Endothelial cell (in vitro differentiated cells): ENCODE results near the gene CPLANE2. TPM values are rescaled to one million over a fixed set of nuclear protein-coding genes. Genes with fewer than 3 reads are reported as not detected.

Experiments
- DNase-seq: peaks from one replicate; pipeline ENCODE4 v3.0.0; 2021; ENCODE audit warnings: low spot score
- H3K27ac Mint-ChIP-seq: one replicate; pipeline ENCODE4 v1.8.0; 2021; ENCODE audit warnings: mixed read lengths, inconsistent platforms; ENCODE audit not compliant: unreplicated experiment
- H3K27me3 Mint-ChIP-seq: one replicate; pipeline ENCODE4 v1.8.0; 2021; ENCODE audit warnings: mild to moderate bottlenecking, moderate library complexity, mixed read lengths, inconsistent platforms; ENCODE audit not compliant: unreplicated experiment
- H3K36me3 Mint-ChIP-seq: one replicate; pipeline ENCODE4 v1.8.0; 2021; ENCODE audit warnings: mild to moderate bottlenecking, low read depth, mixed read lengths, inconsistent platforms; ENCODE audit not compliant: unreplicated experiment
- H3K4me1 Mint-ChIP-seq: one replicate; pipeline ENCODE4 v1.8.0; 2021; ENCODE audit warnings: mild to moderate bottlenecking, mixed read lengths, inconsistent platforms; ENCODE audit not compliant: unreplicated experiment
- H3K4me3 Mint-ChIP-seq: one replicate; pipeline ENCODE4 v1.8.0; 2021; ENCODE audit warnings: mild to moderate bottlenecking, mixed read lengths, inconsistent platforms; ENCODE audit not compliant: unreplicated experiment
- H3K9me3 Mint-ChIP-seq: one replicate; pipeline ENCODE4 v1.8.0; 2021; ENCODE audit warnings: mixed read lengths, inconsistent platforms; ENCODE audit not compliant: unreplicated experiment
- total RNA-seq: library from RNA; stranded (reverse); fragmentation: NEBNext Ultra II Directional; extraction: Animal tissue kit (Norgen Biotek cat#: 25700); gene quantifications from one replicate; pipeline ENCODE4 v1.2.1, GENCODE V29; 2021; ENCODE audit not compliant: unreplicated experiment
- TF ChIP-seq, protein P1 (sequence below): fragments of 200-600 bp; sonication (generic); IDR thresholded peaks from one replicate; pipeline ENCODE4 v1.5.0; 2021; ENCODE audit warnings: antibody characterized with exemption; ENCODE audit not compliant: unreplicated experiment

CPLANE2 gene
- total RNA-seq, 1 donor from 2014 or later = 3.6 TPM

DNA sequence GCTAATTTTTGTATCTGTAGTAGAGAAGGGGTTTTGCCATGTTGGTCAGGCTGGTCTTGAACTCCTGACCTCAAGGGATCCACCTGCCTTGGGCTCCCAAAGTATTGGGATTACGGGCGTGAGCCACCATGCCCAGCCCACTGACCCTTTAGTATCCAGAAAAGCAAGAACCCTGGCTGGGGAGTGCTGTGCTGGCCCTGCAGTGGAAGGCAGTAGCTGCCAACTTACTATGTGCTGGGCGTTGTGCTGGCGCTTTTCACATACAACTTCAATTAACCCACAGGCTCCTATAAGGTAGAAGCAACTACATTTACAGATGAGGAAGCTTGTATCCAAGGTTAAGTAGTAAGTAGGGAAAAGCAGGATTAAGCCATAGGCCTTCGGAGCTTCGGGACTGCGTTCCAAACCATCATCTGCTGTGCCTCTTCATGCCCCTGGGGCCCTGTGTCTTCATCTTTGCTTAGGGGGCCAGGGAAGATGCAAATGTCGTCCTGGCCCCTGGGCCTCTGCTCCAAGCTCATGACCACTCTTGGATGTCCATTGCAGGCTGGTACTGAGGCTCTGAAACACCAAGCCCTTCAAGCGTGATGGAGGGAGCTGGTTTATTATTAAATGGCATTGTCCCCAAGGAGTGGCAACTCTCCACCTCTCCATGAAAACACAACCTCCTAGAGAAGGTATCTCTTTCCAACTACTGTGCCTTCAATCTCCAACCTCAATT lies 8.7 kb upstream of the CPLANE2 start:
- H3K36me3 Mint-ChIP-seq = peaks cover 7% of the 10 kb centered on the region
- H3K4me1 Mint-ChIP-seq = peaks cover 22% of the 10 kb centered on the region
- H3K27ac Mint-ChIP-seq = peak overlapping the region; percentile 61
- H3K27me3 Mint-ChIP-seq = peaks cover 5% of the 10 kb centered on the region
- H3K4me3 Mint-ChIP-seq = no peak overlapping the region
- TF ChIP-seq, protein P1, sequence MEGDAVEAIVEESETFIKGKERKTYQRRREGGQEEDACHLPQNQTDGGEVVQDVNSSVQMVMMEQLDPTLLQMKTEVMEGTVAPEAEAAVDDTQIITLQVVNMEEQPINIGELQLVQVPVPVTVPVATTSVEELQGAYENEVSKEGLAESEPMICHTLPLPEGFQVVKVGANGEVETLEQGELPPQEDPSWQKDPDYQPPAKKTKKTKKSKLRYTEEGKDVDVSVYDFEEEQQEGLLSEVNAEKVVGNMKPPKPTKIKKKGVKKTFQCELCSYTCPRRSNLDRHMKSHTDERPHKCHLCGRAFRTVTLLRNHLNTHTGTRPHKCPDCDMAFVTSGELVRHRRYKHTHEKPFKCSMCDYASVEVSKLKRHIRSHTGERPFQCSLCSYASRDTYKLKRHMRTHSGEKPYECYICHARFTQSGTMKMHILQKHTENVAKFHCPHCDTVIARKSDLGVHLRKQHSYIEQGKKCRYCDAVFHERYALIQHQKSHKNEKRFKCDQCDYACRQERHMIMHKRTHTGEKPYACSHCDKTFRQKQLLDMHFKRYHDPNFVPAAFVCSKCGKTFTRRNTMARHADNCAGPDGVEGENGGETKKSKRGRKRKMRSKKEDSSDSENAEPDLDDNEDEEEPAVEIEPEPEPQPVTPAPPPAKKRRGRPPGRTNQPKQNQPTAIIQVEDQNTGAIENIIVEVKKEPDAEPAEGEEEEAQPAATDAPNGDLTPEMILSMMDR = no peak
- no peaks in the 10 kb centered on the region for H3K9me3 Mint-ChIP-seq
- DNase-seq = no peak

DNA sequence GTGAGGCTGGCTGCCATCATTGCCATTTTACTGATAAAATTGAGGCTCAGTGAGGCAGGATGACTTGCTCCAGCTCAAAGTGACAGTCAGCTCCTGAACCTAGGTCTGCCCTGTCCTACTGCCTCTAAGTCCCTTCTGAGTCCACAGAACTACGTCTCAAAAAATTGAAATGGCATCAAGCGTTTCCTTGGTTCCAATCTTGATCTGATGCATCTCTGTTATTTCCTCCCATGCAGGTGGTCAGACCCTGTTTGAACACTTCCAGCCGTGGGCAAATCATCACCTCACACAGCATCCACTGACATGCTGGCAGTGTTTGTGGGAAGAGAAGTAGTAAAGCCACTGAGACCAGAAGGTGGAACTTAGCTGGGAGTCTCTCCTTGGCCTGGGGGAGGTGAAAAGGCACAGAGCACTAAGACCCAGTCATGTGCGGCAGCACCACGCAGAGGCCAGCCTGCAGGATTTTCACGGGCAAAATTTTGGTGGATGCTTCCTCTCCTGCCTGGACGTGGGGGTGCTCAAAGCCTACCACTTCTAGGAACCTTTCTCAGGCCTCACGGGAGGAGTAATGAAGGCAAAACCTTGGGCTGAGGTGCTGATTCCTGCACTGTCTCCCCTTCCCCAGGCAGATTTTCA lies 7.8 kb upstream of the CPLANE2 start:
- DNase-seq = no peak
- H3K9me3 Mint-ChIP-seq = no peaks in the 10 kb centered on the region
- peaks cover 4% of the 10 kb centered on the region for H3K36me3 Mint-ChIP-seq
- H3K4me3 Mint-ChIP-seq = no peak overlapping the region
- no peak overlapping the region for H3K27ac Mint-ChIP-seq
- H3K4me1 Mint-ChIP-seq = peaks cover 22% of the 10 kb centered on the region
- peaks cover 5% of the 10 kb centered on the region for H3K27me3 Mint-ChIP-seq
- TF ChIP-seq, protein P1 = peak; percentile 38

DNA sequence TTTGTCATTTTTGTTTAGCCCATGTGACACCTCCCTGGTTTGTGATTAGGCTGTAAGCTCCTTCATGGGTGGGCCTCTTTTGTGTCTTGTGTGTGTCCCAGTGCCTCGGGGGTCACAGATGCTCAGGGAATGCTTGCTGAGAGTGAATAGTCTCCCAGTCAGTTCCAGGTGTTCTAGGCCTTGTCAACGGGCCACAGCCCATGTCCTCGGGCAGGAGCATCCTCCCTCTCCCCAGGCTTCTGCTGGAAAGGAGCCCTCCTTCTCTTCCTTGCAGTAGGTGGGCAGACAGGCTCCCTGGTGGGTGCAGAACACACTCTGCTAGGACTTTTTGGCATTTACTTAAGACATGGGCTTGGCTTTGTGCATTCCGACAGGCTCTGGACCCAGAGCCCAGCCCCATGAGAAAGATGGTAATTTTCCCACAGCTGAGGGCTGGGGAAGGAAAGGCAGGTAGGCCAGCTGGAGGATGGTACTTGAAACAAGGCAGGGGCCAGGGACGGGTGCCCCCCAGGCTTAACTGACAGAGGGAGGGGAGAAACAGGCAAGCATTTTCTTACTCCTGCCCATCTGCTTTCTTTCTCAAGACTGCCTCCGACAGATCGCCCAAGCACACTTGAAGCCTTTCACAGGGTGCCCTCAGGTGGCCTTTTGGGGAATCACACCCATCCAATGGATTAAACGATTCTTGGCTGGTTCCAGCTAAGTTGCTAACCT lies 7.1 kb upstream of the CPLANE2 start:
- TF ChIP-seq, protein P1 = peak; percentile 87
- Mint-ChIP-seq H3K27ac (peak overlapping the region; percentile 36), H3K36me3 (peaks cover 3% of the 10 kb centered on the region), H3K27me3 (peaks cover 5% of the 10 kb centered on the region), H3K4me3 (no peak overlapping the region), H3K9me3 (no peaks in the 10 kb centered on the region), H3K4me1 (peaks cover 22% of the 10 kb centered on the region)
- DNase-seq = peak; percentile 80

DNA sequence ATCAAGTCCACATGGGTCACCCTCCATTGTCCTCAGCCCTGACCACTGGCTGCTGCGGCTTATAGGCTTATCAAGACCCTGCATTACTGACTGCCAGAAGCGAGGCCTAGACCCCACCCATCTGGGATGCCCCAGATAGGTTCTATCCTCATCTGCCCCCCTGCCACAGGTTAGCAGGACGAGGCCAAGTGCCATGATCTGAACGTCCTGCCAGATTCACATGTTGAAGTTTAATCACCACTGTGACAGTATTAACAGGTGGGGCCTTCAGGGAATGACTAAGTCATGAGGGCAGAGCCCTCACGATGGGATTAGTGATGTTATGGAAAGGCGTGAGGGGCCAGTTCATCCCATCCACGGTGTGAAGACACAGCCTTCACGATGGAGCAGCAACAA lies 6.2 kb upstream of the CPLANE2 start:
- peaks cover 3% of the 10 kb centered on the region for H3K36me3 Mint-ChIP-seq
- peaks cover 5% of the 10 kb centered on the region for H3K27me3 Mint-ChIP-seq
- H3K4me1 Mint-ChIP-seq = peaks cover 19% of the 10 kb centered on the region
- H3K27ac Mint-ChIP-seq = no peak overlapping the region
- no peak overlapping the region for H3K4me3 Mint-ChIP-seq
- no peaks in the 10 kb centered on the region for H3K9me3 Mint-ChIP-seq
- TF ChIP-seq, protein P1 = no peak
- DNase-seq = no peak
